Placental epithelial cell (primary cell): ENCODE measurements around the gene ACP1. TPM values are rescaled to one million over a fixed set of nuclear protein-coding genes. Genes with fewer than 3 reads are reported as not detected.

Source experiments
- total RNA-seq: library from RNA; depleted of rRNA; stranded (reverse); fragments of >200 nt; gene quantifications from 2 replicates; pipeline ENCODE4 v1.2.3, GENCODE V29; 2012

The ACP1 gene
- total RNA-seq, result 107 and 141 TPM in 2 replicates

DNA sequence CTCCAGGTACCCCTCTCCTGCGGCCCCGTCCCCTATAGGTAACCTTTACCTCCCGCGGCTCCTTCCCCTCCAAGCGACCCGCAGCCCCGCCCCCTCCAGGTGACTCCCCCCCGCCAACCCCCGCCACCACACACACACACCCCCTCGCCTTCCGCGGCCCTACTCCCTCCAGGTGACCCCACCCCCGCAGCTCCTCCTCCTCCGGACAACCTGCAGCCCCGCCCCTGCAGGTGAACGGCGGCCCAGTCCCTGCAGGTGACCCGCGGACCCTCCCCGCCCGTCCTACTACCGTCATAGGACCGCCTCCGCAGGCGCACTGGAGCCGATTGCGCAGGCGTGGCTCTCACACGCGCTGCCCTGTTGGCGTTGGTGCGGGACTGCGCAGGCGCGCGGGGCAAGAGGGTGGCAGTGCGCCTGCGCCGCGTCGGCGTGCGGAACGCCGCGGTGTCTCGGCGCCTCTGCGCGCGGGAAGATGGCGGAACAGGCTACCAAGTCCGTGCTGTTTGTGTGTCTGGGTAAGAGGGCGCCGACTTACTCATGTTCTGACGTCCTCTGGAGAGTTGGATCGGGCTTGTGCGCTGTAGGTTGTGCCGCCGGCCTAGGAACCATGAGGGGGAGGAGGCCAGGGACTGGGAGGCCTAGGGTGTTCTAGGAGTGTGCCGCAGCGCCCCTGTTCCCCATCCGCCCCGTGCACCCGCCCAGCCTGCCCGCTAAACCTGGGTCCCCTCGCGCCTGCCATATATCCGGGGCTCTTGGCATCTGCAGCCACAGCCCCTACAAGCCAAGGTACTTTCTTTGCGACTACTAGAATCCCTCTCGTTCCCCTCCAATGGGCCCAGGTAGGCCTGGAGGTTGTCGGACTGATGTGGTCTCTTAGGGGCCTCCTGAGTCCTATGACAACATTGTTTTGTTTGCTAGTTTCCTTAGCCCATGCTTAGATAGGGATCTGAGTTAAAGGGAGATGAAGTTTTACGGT is at the start of gene ACP1:
Gene ACP1 (plus strand): TSS at position 455 of the 976 bp plus-strand sequence. CDS start 18 bp downstream, at position 473.

DNA sequence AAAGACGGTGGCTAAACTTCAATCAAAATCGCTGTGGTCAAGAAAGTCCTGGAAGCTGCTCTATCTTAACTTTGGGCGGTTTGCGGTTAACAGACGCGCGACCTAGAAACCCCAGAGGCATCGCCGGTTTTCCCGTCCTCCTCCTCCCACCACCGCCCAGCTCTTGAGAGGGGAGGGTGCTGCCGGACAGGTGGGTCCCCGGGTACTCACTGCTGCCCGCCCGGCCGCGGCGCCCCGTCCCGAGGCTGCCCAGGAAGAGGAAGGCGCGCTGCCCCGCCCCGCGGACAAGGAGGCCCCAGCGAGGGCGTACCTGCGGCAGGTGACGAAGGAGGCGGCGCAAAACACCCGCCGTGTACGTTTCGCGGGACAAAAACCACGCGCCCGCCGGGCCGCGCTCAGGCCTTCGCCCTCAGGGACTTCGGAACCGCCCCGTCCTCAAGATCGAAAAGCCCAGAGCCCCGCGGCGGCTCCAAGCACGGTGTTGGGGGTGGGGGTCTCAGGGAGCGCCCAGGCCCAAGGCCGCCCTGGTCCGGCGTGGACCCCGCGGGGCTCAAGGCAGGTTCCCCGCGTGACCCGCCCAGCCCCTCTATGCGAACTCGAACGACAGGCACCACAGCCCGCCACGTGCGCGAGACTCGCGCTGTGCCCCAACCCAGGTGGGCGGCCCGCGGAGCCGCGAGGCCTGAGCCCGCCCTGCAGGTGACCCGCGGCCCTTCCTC is 814 bp upstream of the ACP1 start, which contains the start of gene SH3YL1:
Gene SH3YL1 (minus strand): TSS at position 259 of the 719 bp plus-strand sequence. CDS start 48 bp downstream, at position 211.

DNA sequence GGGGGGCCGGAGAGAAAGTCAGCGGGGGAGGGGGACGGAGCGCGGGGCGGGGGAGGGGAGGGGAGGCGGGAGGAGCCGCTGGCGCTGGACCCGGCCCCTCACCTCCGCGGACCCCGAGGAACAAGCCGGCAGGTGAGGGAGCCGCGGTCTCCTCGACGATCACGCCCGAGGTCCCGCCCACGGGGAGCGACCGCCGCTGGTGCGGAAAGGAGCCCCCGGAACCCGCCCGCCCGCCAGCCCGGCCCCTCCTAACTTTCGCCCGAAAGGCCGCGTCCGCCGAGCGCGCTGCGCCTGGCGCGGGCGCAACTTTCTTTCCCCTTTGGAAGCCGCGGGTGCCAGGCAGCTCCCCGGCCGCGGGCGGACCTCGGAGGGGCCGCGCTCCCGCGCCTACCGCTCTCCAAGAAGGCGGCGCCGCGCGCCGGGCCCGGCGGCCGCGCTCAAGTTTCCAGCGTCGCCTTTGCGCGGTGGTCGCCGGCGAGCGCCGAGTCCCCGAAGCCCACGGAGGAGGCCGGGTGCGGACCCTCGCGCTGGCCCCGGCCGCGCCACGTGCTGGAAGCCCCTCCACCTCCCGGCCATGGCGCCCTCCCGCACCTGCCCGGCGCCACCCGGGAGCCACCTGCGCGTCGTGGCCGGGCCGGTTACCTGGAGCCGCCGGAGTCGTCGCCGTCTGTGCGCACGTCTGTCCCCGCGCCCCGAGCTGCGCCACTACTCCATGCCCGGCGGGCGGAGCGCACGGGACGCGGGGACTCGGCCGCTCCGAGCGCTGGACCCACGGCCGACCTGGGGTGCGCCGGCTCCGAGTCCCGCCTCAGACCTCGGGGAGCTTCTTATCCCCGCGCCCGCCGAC is 23.4 kb downstream of the ACP1 start, which contains the start of gene ALKAL2:
Gene ALKAL2 (minus strand): TSS at position 181 of the 847 bp plus-strand sequence. CDS start 256 bp downstream, outside the sequence.

Other genes with a start within 250 kb of the ACP1 start
- 2.4 and 3.5 TPM in 2 replicates for gene FAM110C, start 218.4 kb upstream of the ACP1 start, total RNA-seq
- 44.9 and 77.7 TPM in 2 replicates for gene SH3YL1, start 915 bp upstream of the ACP1 start, total RNA-seq
- 2.0 and 2.2 TPM in 2 replicates for gene ALKAL2, start 23.1 kb downstream of the ACP1 start, total RNA-seq